K562 (cell line): Measurements from ENCODE around the gene CCDC159. TPM values are rescaled to one million over a fixed set of nuclear protein-coding genes. Genes with fewer than 3 reads are reported as not detected.

Experiments used
- CXXC5 ChIP-seq: fragments of 250-450 bp; sonication (Bioruptor Pico); IDR thresholded peaks from 2 replicates; pipeline ENCODE4 v1.8.0; 2022; ENCODE audit warnings: inconsistent platforms, mild to moderate bottlenecking, moderate library complexity
- DIDO1 ChIP-seq: fragments of 450-650 bp; IDR thresholded peaks from 2 replicates; pipeline ENCODE4 v1.6.1; 2016; ENCODE audit warnings: low read depth, missing biosample characterization, missing genetic modification characterization
- DPF2 ChIP-seq: fragments of 450-650 bp; IDR thresholded peaks from 2 replicates; pipeline ENCODE4 v1.6.1; 2016
- FOXA3 ChIP-seq, 2 experiments: fragments of 450-650 bp in 1 of 2; sonication (generic) in 1 of 2; formaldehyde crosslinking; IDR thresholded peaks in 1 of 2; conservative IDR thresholded peaks in 1 of 2; 2 replicates each; pipeline versions ENCODE4 v1.4.0 to v1.8.0; 2020 to 2022; ENCODE audit warnings: mild to moderate bottlenecking in 2 of 2, missing genetic modification reagents in 1 of 2
- HEY1 ChIP-seq: fragments of 250-450 bp; sonication (Bioruptor Pico); IDR thresholded peaks from 2 replicates; pipeline ENCODE4 v1.5.0; 2020; ENCODE audit warnings: mild to moderate bottlenecking, moderate library complexity, borderline replicate concordance
- HMBOX1 ChIP-seq: sonication (generic); IDR thresholded peaks from 2 replicates; pipeline ENCODE4 v1.6.1; 2016
- ILF3 ChIP-seq: fragments of 450-650 bp; IDR thresholded peaks from 2 replicates; pipeline ENCODE4 v1.6.1; 2018; ENCODE audit warnings: antibody characterized with exemption, mild to moderate bottlenecking, moderate library complexity, borderline replicate concordance
- KDM5B ChIP-seq: fragments of 200-600 bp; sonication (generic); IDR thresholded peaks from 2 replicates; pipeline ENCODE4 v1.6.1; 2012; ENCODE audit warnings: low read depth, mild to moderate bottlenecking, moderate library complexity, low read length, control low read depth, inconsistent platforms; ENCODE audit not compliant: insufficient replicate concordance
- NEUROD1 ChIP-seq: fragments of 150-350 bp; IDR thresholded peaks from 2 replicates; pipeline ENCODE4 v1.6.1; 2014; ENCODE audit warnings: borderline replicate concordance, low read length, low read depth; ENCODE audit not compliant: partially characterized antibody
- NFIX ChIP-seq: fragments of 250-450 bp; sonication (Bioruptor Pico); IDR thresholded peaks from 2 replicates; pipeline ENCODE4 v1.4.0; 2020; ENCODE audit warnings: low read depth, mild to moderate bottlenecking, moderate library complexity
- NRF1 ChIP-seq, 2 experiments: fragments of 450-650 bp; IDR thresholded peaks in 1 of 2; conservative IDR thresholded peaks in 1 of 2; 2 replicates each; pipeline ENCODE4 v1.6.1; 2014; ENCODE audit warnings: mild to moderate bottlenecking in 2 of 2
- PTBP1 ChIP-seq: fragments of 200-400 bp; formaldehyde crosslinking; IDR thresholded peaks from 2 replicates; pipeline ENCODE4 v1.6.1; 2017; ENCODE audit warnings: low read depth, low read length
- TOE1 ChIP-seq, 2 experiments: fragments of 450-650 bp in 1 of 2; sonication (generic) in 1 of 2; formaldehyde crosslinking in 1 of 2; IDR thresholded peaks; 2 replicates each; pipeline versions ENCODE4 v1.7.1 to v1.8.0; 2016 to 2022; ENCODE audit warnings: borderline replicate concordance in 2 of 2, mild to moderate bottlenecking in 2 of 2, antibody characterized with exemption in 1 of 2, inconsistent platforms in 1 of 2, low read depth in 1 of 2, missing genetic modification reagents in 1 of 2, moderate library complexity in 1 of 2
- UBTF ChIP-seq, 2 experiments: IDR thresholded peaks; 2 replicates each; pipeline ENCODE4 v1.6.1; 2012; ENCODE audit warnings: improper control_type of control experiment in 2 of 2, low read depth in 2 of 2, low read length in 2 of 2, borderline replicate concordance in 1 of 2
- ZC3H8 ChIP-seq: fragments of 450-650 bp; IDR thresholded peaks from 2 replicates; pipeline ENCODE4 v1.6.1; 2017
- ZEB2 ChIP-seq: fragments of 450-650 bp; IDR thresholded peaks from 2 replicates; pipeline ENCODE4 v1.6.1; 2016
- ZNF140 ChIP-seq: fragments of 250-450 bp; sonication (Bioruptor Pico); IDR thresholded peaks from 2 replicates; pipeline ENCODE4 v1.8.0; 2021; ENCODE audit warnings: moderate library complexity, mild to moderate bottlenecking, inconsistent platforms
- ZNF431 ChIP-seq: sonication (generic); formaldehyde crosslinking; IDR thresholded peaks from 2 replicates; pipeline ENCODE4 v1.8.0; 2022; ENCODE audit warnings: mild to moderate bottlenecking, missing genetic modification reagents
- ZNF695 ChIP-seq: fragments of 450-650 bp; formaldehyde crosslinking; IDR thresholded peaks from 2 replicates; pipeline ENCODE4 v1.4.0; 2020; ENCODE audit warnings: mild to moderate bottlenecking, moderate library complexity
- ZNF740 ChIP-seq, 3 experiments: fragments of 200-800 bp in 1 of 3; sonication (Bioruptor generic) in 1 of 3; sonication (generic) in 1 of 3; formaldehyde crosslinking in 1 of 3; IDR thresholded peaks; 2 replicates each; pipeline versions ENCODE4 v1.6.1 to v1.8.0; 2016 to 2022; ENCODE audit warnings: mild to moderate bottlenecking in 2 of 3, missing compliant biosample characterization in 2 of 3, missing genetic modification characterization in 2 of 3, missing genetic modification reagents in 1 of 3
- ZNF77 ChIP-seq: fragments of 250-450 bp; sonication (Bioruptor Pico); IDR thresholded peaks from 2 replicates; pipeline ENCODE4 v1.5.0; 2020
- ZNF780A ChIP-seq: fragments of 250-450 bp; sonication (Bioruptor Pico); IDR thresholded peaks from 2 replicates; pipeline ENCODE4 v1.5.0; 2021; ENCODE audit warnings: mild to moderate bottlenecking
- polyA plus RNA-seq, 8 experiments: library from polyadenylated mRNA; depleted of rRNA in 4 of 8; stranded (reverse) in 5 of 8; unstranded in 3 of 8; fragments of >200 nt; fragmentation: Nextera tagmentation in 2 of 8; fragmentation: Illumina TruSeq in 1 of 8; extraction: Ambion mirVana in 2 of 8; extraction: Trizol in 1 of 8; gene quantifications; 2 replicates each; pipeline versions ENCODE4 v1.2.1 to v1.2.3, GENCODE V29; 2011 to 2014; ENCODE audit warnings: inconsistent platforms in 1 of 8, missing spikeins in 1 of 8
- total RNA-seq, 7 experiments: library from RNA; depleted of rRNA in 6 of 7; stranded (reverse); fragments of >200 nt in 6 of 7; fragmentation: Illumina TruSeq in 2 of 7; extraction: Trizol in 2 of 7; gene quantifications; 2 replicates each; pipeline versions ENCODE4 v1.2.1 to v1.2.3, GENCODE V29; 2011 to 2021; ENCODE audit warnings: low replicate concordance in 1 of 7

CCDC159 gene
- total and polyA plus RNA-seq, 9 of the 15 experiments (the other 6 are each of a cell fraction or from before 2014, with no cell fraction given) = 0.68 to 10.1 (median 4.7) TPM

GRCh38 chr19:11355160-11356073, 9.1 kb downstream of the CCDC159 start, which contains the start of gene PLPPR2 (continued):
- TF ChIP-seq ILF3 (no peak), PTBP1 (no peak), DIDO1 (tag) (no peak), NEUROD1 (no peak), ZNF780A (CRISPR knock-in tag) (no peak), CXXC5 (CRISPR knock-in tag) (peak; percentile 52; the same call in 1 of the 2 replicates), ZNF431 (CRISPR knock-in tag) (no peak), HMBOX1 (no peak), FOXA3 (CRISPR knock-in tag; conservative IDR thresholded peaks at IDR 0.05 in 1 of 2, IDR thresholded peaks at IDR 0.05 in 1 of 2) (0 out of 4 replicates have a peak, but pooled peaks of 1 of the 2 experiments have one; percentile 10), KDM5B (peak; percentile 78), ZNF77 (CRISPR knock-in tag) (no peak), HEY1 (CRISPR knock-in tag) (no peak), DPF2 (no peak; the same call in 1 of the 2 replicates), NRF1 (conservative IDR thresholded peaks at IDR 0.05 in 1 of 2, IDR thresholded peaks at IDR 0.05 in 1 of 2) (peak; percentile 92 to 93), ZEB2 (no peak), ZC3H8 (peak; percentile 84; the same call in 1 of the 2 replicates), ZNF695 (CRISPR knock-in tag) (no peak), UBTF (IDR thresholded peaks at IDR 0.05; ENCODE audit: borderline replicate concordance in 1 of 2, low read depth in 2 of 2, low read length in 2 of 2) (no peak), ZNF740 (CRISPR knock-in tag; IDR thresholded peaks at IDR 0.05) (0 out of 2 replicates have a peak, but pooled peaks have one; percentile 42), ZNF740 (tag; IDR thresholded peaks at IDR 0.05) (no peak), ZNF140 (CRISPR knock-in tag) (no peak), NFIX (CRISPR knock-in tag) (no peak), TOE1 (IDR thresholded peaks at IDR 0.05; ENCODE audit: borderline replicate concordance) (peak; percentile 67; the same call in 1 of the 2 replicates), TOE1 (CRISPR knock-in tag; IDR thresholded peaks at IDR 0.05; ENCODE audit: borderline replicate concordance, low read depth) (no peak)
